GM08714 (cell line): ENCODE data around the gene GATAD2B.
"Not testable (repeated sequence)": the region's sequence is repeated elsewhere in the genome, so short reads cannot be mapped to it uniquely, and the experiment has no call there.

Experiments used
- H3K4me3 ChIP-seq: fragments of 200-500 bp; sonication (Bioruptor generic); 2 replicates; pipeline ENCODE4 v1.5.1; 2014; ENCODE audit warnings: mild to moderate bottlenecking, low read length, inconsistent platforms
- ZNF274 ChIP-seq: IDR thresholded peaks from 2 replicates; pipeline ENCODE4 v1.6.1; 2012; ENCODE audit warnings: mild to moderate bottlenecking, low read depth, low read length

GATAD2B gene

DNA sequence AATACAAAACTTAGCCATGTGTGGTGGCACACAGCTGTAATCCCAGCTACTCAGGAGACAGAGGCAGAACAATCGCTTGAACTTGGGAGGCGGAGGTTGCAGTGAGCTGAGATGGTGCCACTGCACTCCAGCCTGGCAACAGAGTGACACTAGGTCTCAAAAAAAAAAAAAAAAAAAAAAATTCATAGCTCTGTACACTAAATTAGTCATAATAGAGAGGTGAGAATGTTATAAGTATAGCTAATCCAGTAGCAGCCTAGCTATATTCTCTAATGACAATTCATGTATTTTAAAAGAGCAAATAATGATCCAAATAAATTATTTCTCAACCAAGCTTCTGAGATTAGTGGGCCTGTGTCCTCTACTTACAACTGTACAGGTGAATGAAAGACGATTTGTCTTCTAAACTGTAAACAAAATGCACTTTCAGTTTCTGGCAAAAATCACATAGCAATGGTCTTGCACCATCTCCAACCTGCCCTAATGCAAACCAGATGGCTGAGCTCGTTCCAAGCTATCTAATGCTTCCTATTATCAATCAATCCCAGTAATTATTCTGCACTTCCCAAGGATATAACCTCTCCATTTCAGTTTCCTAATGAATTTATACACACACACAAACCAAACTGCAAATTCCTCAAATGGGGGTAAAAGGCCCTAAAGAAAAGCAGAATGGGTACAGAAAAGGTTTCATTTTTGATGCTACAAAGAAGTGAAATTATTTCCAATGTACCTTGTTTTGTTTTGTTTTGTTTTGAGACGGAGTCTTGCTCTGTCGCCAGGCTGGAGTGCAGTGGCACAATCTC, 56.5 kb downstream of the GATAD2B start:
- no peak overlapping the region for H3K4me3 ChIP-seq
- TF ChIP-seq ZNF274: no peak

GRCh38 chr1:153860285-153860684, 62.5 kb downstream of the GATAD2B start:
- TF ChIP-seq ZNF274: no peak
- no peak overlapping the region for H3K4me3 ChIP-seq

GRCh38 chr1:153857505-153857904, 65.3 kb downstream of the GATAD2B start:
- H3K4me3 ChIP-seq: no peak overlapping the region
- no peak for TF ChIP-seq ZNF274

GRCh38 chr1:153856763-153857162, 66.0 kb downstream of the GATAD2B start:
- no peak overlapping the region for H3K4me3 ChIP-seq

DNA sequence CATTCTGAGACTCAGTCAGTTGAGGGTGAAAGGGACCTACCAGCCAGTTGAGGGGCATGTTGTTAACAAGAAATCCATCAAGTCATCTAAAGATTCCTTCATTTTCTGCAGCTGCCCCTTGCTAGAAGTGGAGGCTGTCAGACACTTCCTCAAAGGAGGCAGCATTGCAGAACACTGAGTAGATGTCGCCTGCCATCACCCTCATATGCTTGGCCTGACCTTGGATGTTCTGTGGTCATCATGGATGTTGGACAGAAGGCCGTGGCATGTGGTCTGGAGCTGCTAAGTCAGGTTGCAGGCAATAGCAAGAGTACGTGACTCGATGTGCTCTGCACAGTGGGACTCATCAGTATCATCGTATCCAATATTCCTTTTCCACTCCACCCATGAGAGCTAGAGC, 70.6 kb downstream of the GATAD2B start:
- H3K4me3 ChIP-seq: no peak overlapping the region
- TF ChIP-seq ZNF274: no peak

More at GRCh38 chr1:153856763-153857162, 66.0 kb downstream of the GATAD2B start:
- TF ChIP-seq ZNF274: no peak

DNA sequence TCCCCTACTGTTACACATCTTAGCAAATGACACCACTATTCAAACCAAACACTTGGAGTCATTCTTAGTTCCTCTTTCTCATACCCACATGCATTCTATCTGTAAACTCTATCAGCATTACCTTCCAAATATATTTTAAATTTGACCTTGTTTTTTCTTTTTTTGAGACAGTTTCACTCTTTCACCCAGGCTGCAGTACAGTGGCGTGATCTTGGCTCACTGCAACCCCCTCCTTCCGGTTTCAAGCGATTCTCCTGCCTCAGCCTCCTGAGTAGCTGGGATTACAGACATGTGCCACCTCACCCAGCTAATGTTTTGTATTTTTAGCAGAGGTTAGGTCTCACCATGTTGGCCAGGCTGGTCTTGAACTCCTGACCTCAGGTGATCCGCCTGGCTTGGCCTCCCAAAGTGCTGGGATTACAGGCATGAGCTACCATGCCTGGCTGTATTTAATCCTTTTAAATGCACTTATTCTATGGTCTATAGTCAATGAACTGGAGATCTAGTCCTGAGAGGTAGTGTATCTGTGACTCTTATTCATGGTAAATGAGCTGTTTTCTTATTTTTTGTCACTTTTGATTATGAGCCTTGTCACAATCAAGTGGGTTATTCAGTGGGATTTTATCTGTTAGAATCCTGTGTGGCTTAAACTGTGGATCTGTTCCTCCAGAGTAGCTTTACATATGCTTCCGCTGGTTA, 73.1 kb downstream of the GATAD2B start:
- no peak for TF ChIP-seq ZNF274
- no peak overlapping the region for H3K4me3 ChIP-seq

DNA sequence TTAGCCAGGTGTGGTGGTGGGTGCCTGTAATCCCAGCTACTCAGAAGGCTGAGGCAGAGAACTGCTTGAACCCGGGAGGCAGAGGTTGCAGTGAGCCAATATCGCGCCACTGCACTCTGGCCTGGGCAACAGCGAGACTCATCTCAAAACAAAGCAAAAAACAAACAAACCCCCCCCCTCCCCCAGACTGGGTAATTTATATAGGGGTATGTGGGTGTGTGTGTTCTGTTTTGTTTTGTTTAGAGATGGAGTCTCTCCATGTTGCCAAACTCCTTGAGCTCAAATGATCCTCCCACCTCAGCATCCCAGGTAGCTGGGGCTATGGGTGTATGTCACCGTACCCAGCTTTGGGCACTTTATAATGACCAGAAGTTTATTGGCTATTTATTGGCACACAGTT, 74.0 kb downstream of the GATAD2B start:
- H3K4me3 ChIP-seq: no peak overlapping the region
- TF ChIP-seq ZNF274: no peak

DNA sequence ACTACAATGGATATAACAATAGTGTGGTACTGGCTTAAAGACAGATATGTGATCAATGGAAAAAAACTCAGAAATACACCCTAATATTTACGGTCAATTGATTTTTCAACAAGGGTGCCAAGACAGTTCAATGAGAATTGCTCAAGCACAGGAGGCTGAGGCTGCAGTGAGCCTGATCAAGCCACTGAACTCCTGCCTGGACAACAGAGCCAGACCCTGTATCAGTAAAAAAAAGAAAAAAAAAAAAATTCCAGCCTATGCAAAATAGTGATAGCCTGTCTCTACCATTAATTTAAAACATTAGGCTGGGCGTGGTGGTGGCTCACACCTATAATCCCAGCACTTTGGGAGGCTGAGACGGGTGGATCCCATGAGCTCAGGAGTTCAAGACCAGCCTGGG, 77.6 kb downstream of the GATAD2B start:
- TF ChIP-seq ZNF274: no peak
- H3K4me3 ChIP-seq: no peak overlapping the region

DNA sequence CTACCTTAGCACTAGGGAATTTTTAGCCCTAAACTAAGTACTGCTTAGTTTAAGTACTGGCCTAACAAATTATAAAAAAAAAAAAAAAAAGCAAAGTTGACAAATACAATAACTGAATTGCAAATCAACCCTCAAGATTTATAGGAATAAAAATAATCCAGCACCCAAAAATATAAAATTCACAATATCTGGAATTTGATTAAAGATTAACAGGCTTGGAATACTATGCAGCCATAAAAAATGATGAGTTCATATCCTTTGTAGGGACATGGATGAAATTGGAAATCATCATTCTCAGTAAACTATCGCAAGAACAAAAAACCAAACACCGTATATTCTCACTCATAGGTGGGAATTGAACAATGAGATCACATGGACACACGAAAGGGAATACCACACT, 78.4 kb downstream of the GATAD2B start:
- H3K4me3 ChIP-seq: not testable (repeated sequence)

DNA sequence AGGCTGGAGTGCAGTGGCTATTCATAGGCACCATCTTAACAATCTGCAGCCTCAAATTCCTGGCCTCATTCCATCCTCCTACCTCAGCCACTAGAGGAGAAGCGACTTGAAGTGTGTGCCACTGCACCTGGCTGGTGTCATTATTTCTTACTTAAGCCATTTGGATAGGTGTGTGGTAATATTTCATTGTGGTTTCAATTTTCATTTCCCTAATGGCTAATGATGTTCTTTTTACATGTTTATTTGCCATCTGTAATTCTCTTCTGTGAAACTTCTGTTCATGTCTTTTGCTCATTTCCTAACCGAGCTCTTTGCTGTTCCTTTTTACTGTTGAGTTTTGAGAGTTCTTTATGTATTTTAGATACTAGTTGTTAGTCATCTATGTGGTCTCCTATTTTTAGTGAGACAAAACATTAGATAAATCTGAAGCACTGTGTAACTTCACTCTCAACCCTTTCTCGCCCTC, 80.7 kb downstream of the GATAD2B start:
- no peak for TF ChIP-seq ZNF274
- H3K4me3 ChIP-seq: no peak overlapping the region; the same call in 1 of the 2 replicates

GRCh38 chr1:153841463-153841994, 81.2 kb downstream of the GATAD2B start:
- TF ChIP-seq ZNF274: no peak
- H3K4me3 ChIP-seq: no peak overlapping the region; the same call in 1 of the 2 replicates

GRCh38 chr1:153840774-153841173, 82.0 kb downstream of the GATAD2B start:
- H3K4me3 ChIP-seq: not testable (repeated sequence)

- not testable (repeated sequence) for H3K4me3 ChIP-seq
Observed at GRCh38 chr1:153833968-153834367, 88.8 kb downstream of the GATAD2B start.

DNA sequence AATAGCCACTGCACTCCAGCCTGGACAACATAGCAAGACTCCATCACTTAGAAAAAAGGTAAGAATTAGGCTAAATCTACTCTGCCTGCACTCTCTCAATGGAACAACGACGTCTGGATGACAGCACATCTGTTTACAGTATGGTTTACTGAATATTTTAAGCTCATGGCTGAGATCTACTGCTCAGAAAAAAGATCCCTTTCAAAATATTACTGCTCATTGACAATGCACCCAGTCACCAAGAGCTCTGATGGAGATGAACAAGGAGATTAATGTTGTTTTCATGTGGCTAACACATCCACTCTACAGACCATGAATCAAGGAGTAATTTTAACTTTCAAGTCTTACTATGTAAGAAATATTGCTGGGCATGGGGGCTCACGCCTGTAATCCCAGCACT, 89.6 kb downstream of the GATAD2B start:
- TF ChIP-seq ZNF274: no peak

DNA sequence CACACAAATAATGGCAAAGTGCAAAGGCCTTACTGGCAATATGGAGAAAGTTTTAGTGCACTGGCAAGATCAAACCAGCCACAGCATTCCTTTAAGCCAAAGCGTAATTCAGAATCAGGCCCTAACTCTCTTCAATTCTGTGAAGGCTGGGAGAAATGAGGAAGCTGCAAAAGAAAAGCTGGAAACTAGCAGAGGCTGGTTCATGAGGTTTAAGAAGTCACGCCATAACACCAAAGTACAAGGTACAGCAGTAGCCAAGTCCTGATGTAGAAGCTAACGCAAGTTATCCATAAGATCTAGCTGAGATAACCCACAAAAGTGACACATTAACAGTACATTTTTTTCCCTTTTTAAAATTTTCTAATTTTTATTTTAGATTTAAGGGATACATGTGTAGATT, 90.5 kb downstream of the GATAD2B start:
- H3K4me3 ChIP-seq: no peak overlapping the region
- no peak for TF ChIP-seq ZNF274

More for the DNA sequence above, 89.6 kb downstream of the GATAD2B start:
- no peak overlapping the region for H3K4me3 ChIP-seq

- H3K4me3 ChIP-seq: no peak overlapping the region
- TF ChIP-seq ZNF274: no peak
Observed at GRCh38 chr1:153831026-153831425, 91.7 kb downstream of the GATAD2B start.
